CD4-positive, alpha-beta T cell treated with Interleukin-10 for 1 hour (primary cell): Measurements from ENCODE around the gene PTH1R.

Experiments used
- DNase-seq: peaks from one replicate; pipeline ENCODE4 v3.0.0-alpha.2; 2020

Gene PTH1R

GRCh38 chr3:46952813-46953212, 75.3 kb downstream of the PTH1R start:
- DNase-seq, result no peak
